Left kidney (tissue), 8 donors: Measurements from ENCODE around the gene SPC25. TPM values are rescaled to one million over a fixed set of nuclear protein-coding genes. Genes with fewer than 3 reads are reported as not detected.
"Not testable (repeated sequence)": the region's sequence is repeated elsewhere in the genome, so short reads cannot be mapped to it uniquely, and the experiment has no call there.

ENCODE experiments used
- DNase-seq: peaks from one replicate; pipeline ENCODE4 v3.0.0-alpha.2; 2013
- long read RNA-seq, 8 donors: transcript quantifications; one replicate each; lab custom pipeline, GENCODE V29; 2026
- polyA plus RNA-seq: library from polyadenylated mRNA; unstranded; fragments of 120-200 nt; gene quantifications from one replicate; pipeline ENCODE4 v1.2.1, GENCODE V29; 2013; ENCODE audit not compliant: insufficient read length

SPC25 gene, protein sequence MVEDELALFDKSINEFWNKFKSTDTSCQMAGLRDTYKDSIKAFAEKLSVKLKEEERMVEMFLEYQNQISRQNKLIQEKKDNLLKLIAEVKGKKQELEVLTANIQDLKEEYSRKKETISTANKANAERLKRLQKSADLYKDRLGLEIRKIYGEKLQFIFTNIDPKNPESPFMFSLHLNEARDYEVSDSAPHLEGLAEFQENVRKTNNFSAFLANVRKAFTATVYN
- 28.9 TPM for polyA plus RNA-seq
- long read RNA-seq, donor 1, transcript SPC25-201 (7 exons, 1,354 nt): major isoform, 11 of 11 reads
- long read RNA-seq, donor 1, partial matches to known transcripts: 0 of 11 reads
- long read RNA-seq, donor 1, other reads (novel, unspliced or antisense): 0 of 11 reads
- long read RNA-seq, donor 2, transcript SPC25-201 (7 exons, 1,354 nt): major isoform, 5 of 5 reads
- long read RNA-seq, donor 2, partial matches to known transcripts: 0 of 5 reads
- long read RNA-seq, donor 2, other reads (novel, unspliced or antisense): 0 of 5 reads
- long read RNA-seq, donor 3, transcript SPC25-201 (7 exons, 1,354 nt): major isoform, 14 of 14 reads
- long read RNA-seq, donor 3, partial matches to known transcripts: 0 of 14 reads
- long read RNA-seq, donor 3, other reads (novel, unspliced or antisense): 0 of 14 reads
- long read RNA-seq, donor 4, partial matches to known transcripts: 0 of 1 reads
- long read RNA-seq, donor 4, other reads (novel, unspliced or antisense): 0 of 1 reads
- long read RNA-seq, donor 5, transcript SPC25-201 (7 exons, 1,354 nt): major isoform, 17 of 17 reads
- long read RNA-seq, donor 5, partial matches to known transcripts: 0 of 17 reads
- long read RNA-seq, donor 5, other reads (novel, unspliced or antisense): 0 of 17 reads
- long read RNA-seq, donor 6, transcript SPC25-201 (7 exons, 1,354 nt): major isoform, 12 of 12 reads
- long read RNA-seq, donor 6, partial matches to known transcripts: 0 of 12 reads
- long read RNA-seq, donor 6, other reads (novel, unspliced or antisense): 0 of 12 reads
- long read RNA-seq, donor 7, transcript SPC25-201 (7 exons, 1,354 nt): major isoform, 19 of 24 reads
- long read RNA-seq, donor 7, partial matches to known transcripts: 5 of 24 reads
- long read RNA-seq, donor 7, other reads (novel, unspliced or antisense): 0 of 24 reads
- long read RNA-seq, donor 8, partial matches to known transcripts: 0 of 3 reads
- long read RNA-seq, donor 8, other reads (novel, unspliced or antisense): 0 of 3 reads

DNA sequence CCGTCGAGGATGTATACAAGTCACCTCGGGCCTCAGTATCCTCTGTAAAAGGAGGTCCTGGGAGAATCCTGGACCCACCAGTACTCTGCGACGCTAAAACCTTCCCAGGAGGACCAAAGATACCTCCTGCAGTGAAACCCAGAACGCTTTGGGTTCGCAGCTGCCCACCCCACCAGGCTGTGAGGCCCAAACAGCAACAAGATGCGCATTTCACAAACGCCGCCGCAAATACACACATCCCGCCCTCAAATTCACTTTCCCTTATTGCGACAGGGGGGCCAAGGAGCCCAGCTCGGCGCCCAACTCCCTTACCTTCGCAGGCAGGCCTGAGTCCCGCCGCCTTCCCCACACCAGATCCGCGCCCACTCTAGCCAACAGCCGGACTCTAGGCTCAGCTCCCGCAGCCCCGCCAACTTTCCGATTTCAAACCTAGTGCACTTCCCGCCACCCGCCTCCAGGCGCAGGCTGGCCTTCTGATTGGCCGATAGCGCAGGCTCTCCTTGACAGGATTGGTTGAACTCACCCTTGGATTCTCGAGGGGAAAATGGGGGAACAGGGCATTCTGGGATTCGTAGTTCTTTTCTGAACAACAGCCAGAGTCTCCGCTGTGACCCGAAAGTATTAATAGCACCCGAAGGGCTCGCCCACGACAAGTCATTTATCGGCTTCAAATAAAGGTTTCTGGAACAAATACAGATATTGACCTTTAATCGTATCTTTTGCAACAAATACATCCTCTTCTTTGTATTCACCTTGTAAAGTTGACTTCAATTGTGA lies at the start of gene SPC25:
TSS of gene SPC25 (minus strand) at position 425 of the 777 bp plus-strand sequence. CDS start 911 bp downstream, outside the sequence.
- peak; percentile 92 for DNase-seq

DNA sequence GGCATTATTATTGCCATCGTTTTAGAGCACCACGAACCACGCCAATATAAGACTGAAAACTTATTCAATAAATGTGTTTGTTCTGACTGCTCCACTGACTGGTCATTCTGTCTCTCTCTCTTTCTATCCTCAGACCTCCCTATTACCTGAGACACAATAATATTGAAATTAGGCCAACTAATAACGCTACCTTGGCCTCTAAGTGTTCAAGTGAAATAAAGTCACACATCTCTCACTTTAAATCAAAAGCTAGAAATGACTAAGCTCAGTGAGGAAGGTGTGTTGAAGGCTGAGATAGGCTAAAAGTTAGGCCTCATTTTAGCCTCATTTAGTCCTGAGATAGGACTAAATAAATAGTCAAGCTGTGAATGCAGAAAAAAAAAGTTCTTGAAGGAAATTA lies 49.7 kb upstream of the SPC25 start:
- DNase-seq: no peak

DNA sequence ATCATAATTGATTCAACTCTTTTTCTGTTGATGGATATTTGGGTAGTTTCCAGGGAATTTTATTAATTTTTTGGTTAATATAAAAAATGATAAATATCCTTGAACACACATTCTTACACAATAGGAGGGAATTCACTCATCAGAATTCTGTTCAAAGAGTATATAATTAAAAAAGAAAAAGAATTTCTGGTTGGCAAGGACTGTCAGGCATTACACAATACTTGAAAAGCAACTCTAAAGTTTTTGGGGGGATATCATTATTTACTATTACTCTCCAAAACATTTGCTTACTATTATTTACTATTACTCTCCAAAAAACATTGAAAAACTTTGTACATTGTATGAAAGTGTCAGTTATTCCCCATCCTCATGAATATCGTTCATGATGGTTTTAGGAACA lies 48.8 kb upstream of the SPC25 start:
- no peak for DNase-seq

GRCh38 chr2:168935810-168936581 lies 45.8 kb upstream of the SPC25 start:
- DNase-seq: no peak

GRCh38 chr2:168934826-168935225 lies 44.6 kb upstream of the SPC25 start:
- no peak for DNase-seq

GRCh38 chr2:168932174-168932573 lies 41.9 kb upstream of the SPC25 start:
- DNase-seq: not testable (repeated sequence)

GRCh38 chr2:168930242-168930641 lies 40.0 kb upstream of the SPC25 start:
- no peak for DNase-seq

DNA sequence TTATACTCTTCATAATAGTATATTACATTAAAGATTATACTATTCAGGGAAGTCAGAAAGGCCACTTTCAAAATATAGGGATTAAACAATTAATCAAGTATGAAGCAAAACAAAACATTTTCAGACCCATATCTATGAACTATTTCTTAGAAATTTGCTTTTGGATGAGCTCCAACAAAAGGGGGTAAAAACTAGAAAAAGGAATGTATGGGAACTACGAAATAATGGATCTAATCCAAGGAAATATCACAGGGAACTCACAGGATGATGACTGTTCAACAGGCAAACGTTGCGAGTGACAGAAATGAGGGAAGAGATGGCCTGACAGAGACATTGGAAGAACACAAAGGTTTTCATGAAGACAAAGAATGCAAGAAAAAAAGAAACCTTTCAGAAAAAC lies 38.8 kb upstream of the SPC25 start:
- DNase-seq: no peak

DNA sequence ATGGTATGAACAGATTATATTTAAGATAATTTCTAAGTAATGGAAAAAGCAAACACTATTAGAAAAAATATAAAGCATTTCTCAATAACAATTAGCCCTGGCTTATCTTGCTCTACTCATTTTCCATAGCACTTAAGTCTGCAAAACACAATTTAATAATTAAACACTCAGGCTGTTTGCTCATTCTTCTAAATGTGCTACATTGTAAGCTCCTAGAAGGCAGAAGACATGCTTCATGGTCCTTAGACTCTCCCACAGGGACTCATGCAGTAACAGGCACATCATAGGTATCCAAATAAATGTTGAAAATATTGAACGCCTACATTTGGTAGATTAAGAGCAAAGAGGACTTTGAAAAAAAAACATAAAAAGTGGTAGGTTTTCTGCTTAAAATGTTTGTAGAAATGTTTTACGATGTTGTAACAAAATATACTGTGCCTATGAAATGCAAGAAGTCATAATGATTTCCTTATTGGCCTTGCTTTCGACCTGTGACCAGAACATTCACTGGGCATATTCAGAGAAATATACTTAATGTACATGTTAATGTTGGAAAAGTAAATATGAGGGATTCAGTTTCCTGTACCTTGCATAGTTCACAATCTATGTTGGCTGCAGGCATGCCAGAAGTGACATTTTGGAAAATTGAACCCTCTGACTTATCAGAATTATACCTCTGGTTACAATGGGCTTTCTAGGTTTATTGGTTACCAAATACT lies 38.0 kb upstream of the SPC25 start:
- DNase-seq: no peak

DNA sequence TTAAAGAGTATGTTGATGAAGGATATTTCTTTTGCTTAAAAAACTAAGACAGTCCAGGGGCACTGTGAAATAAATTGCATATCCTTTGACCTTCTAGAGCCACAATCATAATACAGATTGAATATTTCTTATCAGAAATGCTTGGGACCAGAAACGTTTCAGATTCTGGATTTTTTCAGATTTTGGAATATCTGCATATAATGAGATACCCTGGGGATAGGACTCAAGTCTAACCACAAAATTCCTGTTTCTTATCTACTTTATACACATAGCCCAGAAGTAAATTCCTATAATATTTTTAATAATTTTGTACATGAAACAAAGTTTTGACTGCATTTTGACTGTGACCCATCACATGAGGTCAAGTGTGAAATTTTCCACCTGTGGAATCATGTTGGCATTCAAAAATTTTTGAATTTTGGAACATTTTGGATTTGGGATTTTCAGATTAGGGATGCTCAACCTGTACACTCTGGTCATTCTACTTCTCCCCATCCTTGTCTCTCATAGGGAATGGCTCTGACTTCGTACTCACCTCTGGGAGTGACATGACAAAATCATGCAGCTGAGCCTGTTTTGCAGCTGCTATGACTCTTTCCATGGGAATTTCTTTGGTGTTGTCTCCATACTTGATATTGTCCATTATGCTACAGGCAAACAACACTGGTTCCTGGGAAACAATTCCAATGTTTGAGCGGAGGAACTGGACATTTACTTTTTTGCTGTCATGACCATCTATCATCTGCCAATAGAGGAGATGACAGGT lies 36.6 kb upstream of the SPC25 start:
- no peak for DNase-seq

- DNase-seq: no peak
Measured at GRCh38 chr2:168920504-168921157, 30.4 kb upstream of the SPC25 start.

- DNase-seq: no peak
Measured at GRCh38 chr2:168916331-168916675, 26.1 kb upstream of the SPC25 start.

GRCh38 chr2:168915441-168916330 lies 25.5 kb upstream of the SPC25 start:
- DNase-seq: no peak

DNA sequence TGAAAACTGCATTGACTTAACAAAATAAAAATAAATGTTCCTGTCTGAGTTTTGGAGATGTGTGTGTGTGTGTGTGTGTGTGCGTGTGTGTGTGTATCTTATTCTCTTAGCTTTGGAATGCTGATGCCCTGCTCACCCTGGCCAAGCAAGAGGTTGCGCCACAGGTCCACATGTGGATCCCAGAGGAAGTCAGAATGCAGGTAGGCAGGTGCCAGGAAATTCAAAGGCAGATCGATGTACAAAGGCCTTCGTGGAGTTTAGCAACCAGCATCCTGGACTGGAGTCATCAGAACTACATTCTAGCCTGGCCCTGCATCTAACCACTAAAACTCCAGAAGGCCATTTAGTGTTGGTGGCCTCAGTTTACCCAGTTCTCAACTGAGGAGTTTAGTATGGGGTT lies 23.3 kb upstream of the SPC25 start:
- DNase-seq: no peak

GRCh38 chr2:168912901-168913369 lies 22.7 kb upstream of the SPC25 start:
- DNase-seq: no peak

DNA sequence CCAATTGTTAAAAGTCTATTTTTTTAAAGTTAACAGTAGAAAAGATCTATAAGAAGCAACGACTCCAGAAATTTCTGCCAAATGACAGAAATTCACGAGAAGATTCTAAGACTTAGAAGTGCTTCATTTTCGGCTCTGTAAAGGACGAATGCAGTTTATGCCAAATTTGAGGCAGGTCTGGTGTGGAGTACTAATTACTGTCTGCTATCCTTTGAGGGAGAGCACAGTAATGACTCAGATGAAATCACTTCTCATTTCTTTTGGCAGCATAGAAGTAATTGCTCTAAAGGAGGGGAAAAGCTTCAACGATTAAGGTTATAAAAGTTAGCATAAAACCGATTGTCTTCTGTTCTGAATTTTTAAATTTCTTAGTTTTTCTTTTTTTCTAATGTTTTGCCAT lies 22.2 kb upstream of the SPC25 start:
- DNase-seq: no peak

- no peak for DNase-seq
Measured at GRCh38 chr2:168910330-168910729, 20.1 kb upstream of the SPC25 start.
